K562 treated with DMSO at 1 percent for 4 hours (cell line): ENCODE measurements around the gene AFMID. TPM values are rescaled to one million over a fixed set of nuclear protein-coding genes. Genes with fewer than 3 reads are reported as not detected.

ENCODE experiments used
- total RNA-seq: library from RNA; unstranded; fragments of 300-600 nt; gene quantifications from 2 replicates; pipeline ENCODE4 v1.2.3, GENCODE V29; 2022; ENCODE audit not compliant: insufficient read depth

Gene AFMID, protein sequence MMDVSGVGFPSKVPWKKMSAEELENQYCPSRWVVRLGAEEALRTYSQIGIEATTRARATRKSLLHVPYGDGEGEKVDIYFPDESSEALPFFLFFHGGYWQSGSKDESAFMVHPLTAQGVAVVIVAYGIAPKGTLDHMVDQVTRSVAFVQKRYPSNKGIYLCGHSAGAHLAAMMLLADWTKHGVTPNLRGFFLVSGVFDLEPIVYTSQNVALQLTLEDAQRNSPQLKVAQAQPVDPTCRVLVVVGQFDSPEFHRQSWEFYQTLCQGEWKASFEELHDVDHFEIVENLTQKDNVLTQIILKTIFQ
- total RNA-seq: 57.0 and 66.8 TPM in 2 replicates

DNA sequence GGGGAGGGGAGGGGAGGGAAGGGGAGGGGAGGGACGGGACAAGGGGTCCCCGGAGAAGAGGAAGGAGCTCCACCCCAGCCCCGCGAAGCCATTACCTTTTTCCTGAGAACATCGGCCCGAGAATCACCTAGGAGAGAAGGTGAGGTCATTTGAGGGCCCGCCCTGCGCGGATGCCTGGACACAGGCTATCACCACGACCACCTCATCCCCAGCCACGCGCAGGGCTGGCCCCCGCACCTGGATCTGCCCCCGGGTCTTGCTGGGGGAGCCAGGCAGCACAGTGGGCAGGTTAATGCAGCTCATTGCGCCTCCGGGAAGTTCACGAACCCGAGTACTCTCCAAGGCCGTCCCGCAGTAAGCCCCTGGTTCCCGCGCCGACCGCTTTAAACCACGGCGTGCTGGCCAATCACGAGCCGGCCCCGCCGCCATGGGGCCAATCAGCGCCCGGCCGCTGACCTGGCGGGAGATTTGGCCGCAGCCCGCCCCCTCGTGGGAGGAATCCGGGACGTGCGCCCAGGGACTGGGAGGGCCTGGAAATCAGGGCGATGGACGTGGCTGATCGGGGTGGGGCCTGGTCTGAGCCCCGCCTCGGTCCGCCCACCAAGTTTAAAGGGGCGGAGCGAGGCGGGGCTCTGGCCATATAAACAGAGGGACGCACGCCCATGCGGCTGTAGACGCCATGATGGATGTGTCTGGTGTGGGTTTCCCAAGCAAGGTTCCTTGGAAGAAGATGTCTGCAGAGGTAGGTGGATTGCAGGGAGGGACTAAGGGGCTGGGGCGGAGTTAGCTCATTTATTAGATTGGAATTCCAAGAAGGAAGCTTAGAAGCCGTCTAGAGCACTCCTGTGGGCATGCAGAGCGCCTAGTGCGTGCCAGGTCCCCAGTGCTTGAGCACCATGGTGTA, at the start of gene AFMID, which contains the start of gene TK1:
Gene AFMID, plus strand, starts transcription at position 671 of the 904 bp plus-strand sequence. Its CDS starts 9 bp downstream, at position 680.
Gene TK1, minus strand, starts transcription at position 361 of the 904 bp plus-strand sequence. Its CDS starts 58 bp downstream, at position 303.

DNA sequence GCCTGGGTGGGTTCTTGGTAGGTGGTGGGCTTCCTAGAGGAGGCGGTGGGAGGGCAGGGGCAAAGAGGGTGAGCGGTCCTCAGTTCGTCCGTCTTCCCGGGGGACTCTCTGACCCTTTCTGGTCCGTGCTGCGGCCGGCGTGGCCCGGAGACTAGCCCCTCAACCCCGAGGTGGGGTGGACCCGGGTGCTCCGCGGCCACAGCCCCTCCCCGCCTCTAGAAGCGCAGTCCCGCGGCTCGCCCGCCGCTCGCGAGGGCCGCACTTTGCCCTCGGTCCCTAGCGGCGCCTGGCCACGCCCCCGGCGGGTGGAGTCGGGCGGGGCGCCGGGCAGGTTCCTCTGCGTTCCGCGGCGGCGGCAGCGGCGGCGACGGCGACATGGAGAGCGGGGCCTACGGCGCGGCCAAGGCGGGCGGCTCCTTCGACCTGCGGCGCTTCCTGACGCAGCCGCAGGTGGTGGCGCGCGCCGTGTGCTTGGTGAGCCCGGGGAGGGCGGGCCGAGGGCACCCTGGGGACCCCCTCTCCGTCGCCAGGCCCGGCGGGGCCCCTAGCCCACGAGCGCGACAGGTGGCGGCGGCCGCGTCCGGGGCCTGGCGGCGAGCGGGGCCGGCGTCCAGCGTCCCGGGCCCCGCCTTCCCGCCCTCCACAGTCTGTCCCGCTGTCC, 18.8 kb upstream of the AFMID start, which contains the start of gene SYNGR2:
Gene SYNGR2, plus strand, starts transcription at position 340 of the 661 bp plus-strand sequence. Its CDS starts 36 bp downstream, at position 376.

DNA sequence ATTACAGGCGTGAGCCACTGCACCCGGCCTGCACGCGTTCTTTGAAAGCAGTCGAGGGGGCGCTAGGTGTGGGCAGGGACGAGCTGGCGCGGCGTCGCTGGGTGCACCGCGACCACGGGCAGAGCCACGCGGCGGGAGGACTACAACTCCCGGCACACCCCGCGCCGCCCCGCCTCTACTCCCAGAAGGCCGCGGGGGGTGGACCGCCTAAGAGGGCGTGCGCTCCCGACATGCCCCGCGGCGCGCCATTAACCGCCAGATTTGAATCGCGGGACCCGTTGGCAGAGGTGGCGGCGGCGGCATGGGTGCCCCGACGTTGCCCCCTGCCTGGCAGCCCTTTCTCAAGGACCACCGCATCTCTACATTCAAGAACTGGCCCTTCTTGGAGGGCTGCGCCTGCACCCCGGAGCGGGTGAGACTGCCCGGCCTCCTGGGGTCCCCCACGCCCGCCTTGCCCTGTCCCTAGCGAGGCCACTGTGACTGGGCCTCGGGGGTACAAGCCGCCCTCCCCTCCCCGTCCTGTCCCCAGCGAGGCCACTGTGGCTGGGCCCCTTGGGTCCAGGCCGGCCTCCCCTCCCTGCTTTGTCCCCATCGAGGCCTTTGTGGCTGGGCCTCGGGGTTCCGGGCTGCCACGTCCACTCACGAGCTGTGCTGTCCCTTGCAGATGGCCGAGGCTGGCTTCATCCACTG, 27.0 kb downstream of the AFMID start, which contains the start of gene BIRC5:
Gene BIRC5, plus strand, starts transcription at position 238 of the 690 bp plus-strand sequence. Its CDS starts 64 bp downstream, at position 302.

DNA sequence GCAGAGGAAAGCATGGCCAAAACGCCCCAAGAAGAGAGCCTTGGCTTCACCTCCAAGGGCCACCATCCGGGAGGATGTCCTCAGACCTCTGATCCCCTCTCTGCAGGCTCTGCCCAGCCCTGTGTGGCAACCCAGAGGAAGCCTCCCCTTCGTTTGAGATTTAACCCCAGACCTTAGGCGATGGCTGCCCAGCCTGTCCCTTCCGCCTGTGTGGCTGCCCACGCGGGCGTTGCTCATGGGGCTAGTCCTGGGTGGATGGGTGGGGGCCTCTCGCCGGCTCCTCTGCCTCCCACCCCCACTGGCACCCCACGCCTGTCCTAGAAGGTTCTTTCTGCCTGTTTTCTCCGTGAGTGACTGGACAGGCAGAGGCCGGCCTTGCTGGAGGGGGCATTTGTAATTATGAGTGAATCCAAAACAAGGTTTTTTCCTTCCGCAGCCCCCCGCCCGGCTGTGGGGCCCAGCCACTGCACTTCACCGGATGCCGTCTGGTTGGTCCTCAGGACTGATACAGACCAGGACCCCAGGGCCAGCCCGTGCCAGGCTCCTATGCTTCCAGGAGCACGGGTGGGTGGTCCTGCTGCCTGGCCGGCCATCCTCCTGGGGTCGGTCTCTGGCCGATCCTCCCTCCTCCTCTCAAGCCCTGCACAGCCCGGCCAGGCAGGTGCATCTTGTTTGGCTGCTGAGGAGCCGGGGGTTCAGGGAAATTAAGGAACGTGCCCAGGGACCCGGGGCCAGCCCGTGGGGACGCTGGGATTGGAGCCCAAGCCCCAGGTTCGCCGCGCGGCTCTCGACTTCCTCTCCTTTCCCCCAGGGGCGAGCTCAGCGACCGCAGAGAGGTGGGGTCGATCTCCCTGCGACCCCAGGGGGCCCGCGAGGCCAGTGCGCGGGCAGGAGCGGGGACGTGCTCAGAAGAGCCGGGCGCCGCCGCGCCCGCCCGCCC, 44.1 kb downstream of the AFMID start, which contains the start of gene TMEM235:
Gene TMEM235, plus strand, starts transcription at position 636 of the 940 bp plus-strand sequence. CDS start 393 bp downstream, outside the sequence.

Other genes starting within 250 kb of the AFMID start
- 2.3 and 3.6 TPM in 2 replicates for gene TNRC6C, start 228.7 kb upstream of the AFMID start, total RNA-seq
- gene TMC6, start 58.6 kb upstream of the AFMID start, total RNA-seq: 122 and 137 TPM in 2 replicates
- gene TMC8, start 56.6 kb upstream of the AFMID start, total RNA-seq: 2.2 and 2.9 TPM in 2 replicates
- 3.4 and 4.2 TPM in 2 replicates for gene C17orf99, start 41.0 kb upstream of the AFMID start, total RNA-seq
- gene SYNGR2, start 18.8 kb upstream of the AFMID start, total RNA-seq: 121 and 125 TPM in 2 replicates
- 368 and 374 TPM in 2 replicates for gene TK1, start 310 bp upstream of the AFMID start, total RNA-seq
- gene BIRC5, start 26.9 kb downstream of the AFMID start, total RNA-seq: 77.0 and 79.1 TPM in 2 replicates
- not detected in 2 replicates for gene TMEM235, start 44.3 kb downstream of the AFMID start, total RNA-seq
- 8.5 and 13.2 TPM in 2 replicates for gene SOCS3, start 172.7 kb downstream of the AFMID start, total RNA-seq
- 26.9 and 36.2 TPM in 2 replicates for gene PGS1, start 191.3 kb downstream of the AFMID start, total RNA-seq